Measurements from ENCODE around the gene BRMS1. TPM values are rescaled to one million over a fixed set of nuclear protein-coding genes. Genes with fewer than 3 reads are reported as not detected.

The BRMS1 gene
- total and polyA plus RNA-seq, 10 of the 15 experiments (the other 5 are each of a cell fraction or from before 2014, with no cell fraction given) = 2.1 to 85.3 (median 48.5) TPM

GRCh38 chr11:66291706-66292542, 53.0 kb downstream of the BRMS1 start, which contains the start of gene TMEM151A (continued):
- no peak for TF ChIP-seq REST (IDR thresholded peaks at IDR 0.05; ENCODE audit: low read depth, low read length)
- TF ChIP-seq POLR2AphosphoS2 (IDR thresholded peaks at IDR 0.05; ENCODE audit: low read depth, low read length) = no peak
- no peak for TF ChIP-seq CREB1 (IDR thresholded peaks at IDR 0.05; ENCODE audit: low read depth)
- TF ChIP-seq RFX5 (IDR thresholded peaks at IDR 0.05; ENCODE audit: low read depth, low read length) = no peak
- TF ChIP-seq SMC3 (IDR thresholded peaks at IDR 0.05; ENCODE audit: borderline replicate concordance, low read length) = no peak
- no peak for TF ChIP-seq SREBF1 (IDR thresholded peaks at IDR 0.05; ENCODE audit: low read length)

GRCh38 chr11:66291303-66291705, 53.6 kb downstream of the BRMS1 start:
- CTCF ChIA-PET = interaction anchor here (0.9 kb wide), 1 partner anchor 76 kb away, joined by 3 read pairs; no protein-coding TSS in a partner anchor
- in situ Hi-C loops (cut with MboI) = no loop called here
- H3K79me2 ChIP-seq (ENCODE audit: control insufficient read depth, insufficient read depth, low read length) = peaks cover 12% of the 10 kb centered on the region
- RAD21 ChIA-PET (ENCODE audit: unreplicated experiment) = interaction anchor here (1.1 to 1.2 kb wide), 2 partner anchors 20 to 21 kb away, joined by 3 to 5 read pairs; no protein-coding TSS in a partner anchor
- POLR2A ChIA-PET = no interaction called here
- no peak for FAIRE-seq
- H3K9ac ChIP-seq (ENCODE audit: control insufficient read depth, insufficient read depth, low read length) = no peak overlapping the region
- no peak for ATAC-seq
- 17% methylated on average over 9 of the region's 16 CpGs for WGBS (ENCODE audit: insufficient coverage, insufficient replicate concordance, low lambda C conversion rate, missing lambda C conversion rate)
- H3K27ac ChIP-seq (ENCODE audit: control insufficient read depth, insufficient read depth) = no peak overlapping the region
- H3K4me2 ChIP-seq (ENCODE audit: control insufficient read depth, insufficient read depth) = no peak overlapping the region
- no TSS peak for BruUV-seq (replicated peaks)
- no peaks in the 10 kb centered on the region for H3K36me3 ChIP-seq (ENCODE audit: control insufficient read depth in 2 of 2, insufficient read depth in 2 of 2, low read length in 1 of 2)
- no peaks in the 10 kb centered on the region for H3K9me3 ChIP-seq (replicated peaks; ENCODE audit: control insufficient read depth, insufficient read depth, low read length)
- no peaks in the 10 kb centered on the region for H4K20me1 ChIP-seq (ENCODE audit: control insufficient read depth, insufficient read depth)
- DNase-seq (ENCODE audit: low read depth, low spot score) = no peak
- H3K4me3 ChIP-seq = no peak overlapping the region
- peaks cover 15% of the 10 kb centered on the region for H3K4me1 ChIP-seq (ENCODE audit: control insufficient read depth, insufficient read depth, low read length)
- SMC1A ChIA-PET (ENCODE audit: uncharacterized antibody, unreplicated experiment) = interaction anchor here (2.5 kb wide), 1 partner anchor 21 kb away, joined by 10 read pairs; no protein-coding TSS in a partner anchor
- intact Hi-C loops (cut with micrococcal nuclease; ENCODE audit: unreplicated experiment) = no loop called here
- no peak overlapping the region for H2AFZ ChIP-seq (ENCODE audit: control insufficient read depth, low read depth, low read length)
- peaks cover 2 to 7% of the 10 kb centered on the region in 2 experiments; a peak in 2 of 4 replicates for H3K27me3 ChIP-seq (replicated peaks in 1 of 2; ENCODE audit: control insufficient read depth in 2 of 2, insufficient read depth in 2 of 2, low read length in 1 of 2)
- TF ChIP-seq IRF4 (IDR thresholded peaks at IDR 0.05; ENCODE audit: low read depth, low read length) (no peak), NFYA (IDR thresholded peaks at IDR 0.05; ENCODE audit: borderline replicate concordance, low read depth, low read length) (no peak), PKNOX1 (IDR thresholded peaks at IDR 0.05) (no peak), HDAC6 (IDR thresholded peaks at IDR 0.05; ENCODE audit: unreplicated experiment) (no peak), SUPT20H (IDR thresholded peaks at IDR 0.05; ENCODE audit: borderline replicate concordance, control insufficient read depth, low read depth, low read length) (no peak), HCFC1 (IDR thresholded peaks at IDR 0.05; ENCODE audit: low read length) (no peak), CEBPZ (IDR thresholded peaks at IDR 0.05; ENCODE audit: low read depth, low read length) (no peak), NFYB (IDR thresholded peaks at IDR 0.05; ENCODE audit: insufficient read depth, low read depth, low read length) (no peak)

Measured in GM12878 (cell line).